IMR-90 (cell line): Measurements from ENCODE around the gene STOX1. TPM values are rescaled to one million over a fixed set of nuclear protein-coding genes. Genes with fewer than 3 reads are reported as not detected.

ENCODE experiments used
- ATAC-seq: fragments of 200-7000 bp; cut with Tn5 transposase; 2 replicates; pipeline ENCODE4 v1.9.1; 2020; ENCODE audit warnings: low read depth, mild to moderate bottlenecking, moderate library complexity
- BruUV-seq: library from RNA; stranded (reverse); fragments of 400-500 nt; replicated peaks from 2 replicates; lab custom pipeline; 2021; lab: Mats Ljungman, UMichigan
- CTCF ChIA-PET: fragments of 300-600 bp; formaldehyde crosslinking; extraction: SDS; loops from one replicate; lab custom pipeline; 2021; ENCODE audit warnings: antibody characterized with exemption; lab: Yijun Ruan, JAX
- POLR2A ChIA-PET: fragments of 300-600 bp; sonication (Branson Sonifier 250); formaldehyde crosslinking; loops from one replicate; lab custom pipeline; 2022; ENCODE audit warnings: antibody characterized with exemption; ENCODE audit not compliant: unreplicated experiment; lab: Charles Lee
- DNase-seq: peaks from one replicate; pipeline ENCODE4 v3.0.0; 2013
- H2AFZ ChIP-seq: replicated peaks from 2 replicates; pipeline ENCODE3; 2013; ENCODE audit warnings: low read length, mild to moderate bottlenecking; ENCODE audit not compliant: poor library complexity
- H2AK5ac ChIP-seq: 2 replicates; pipeline ENCODE4 v1.6.1; 2013; ENCODE audit warnings: low read depth, low read length, inconsistent platforms
- H2AK9ac ChIP-seq: replicated peaks from 2 replicates; pipeline ENCODE3; 2013; ENCODE audit warnings: mild to moderate bottlenecking, low read depth, low read length, moderate library complexity; ENCODE audit not compliant: poor library complexity
- H2BK120ac ChIP-seq: 2 replicates; pipeline ENCODE4 v1.6.1; 2013; ENCODE audit warnings: low read depth, low read length, inconsistent platforms
- H2BK15ac ChIP-seq: 3 replicates; pipeline ENCODE4 v1.6.1; 2013; ENCODE audit warnings: low read depth, low read length, inconsistent platforms
- H2BK20ac ChIP-seq: 2 replicates; pipeline ENCODE4 v1.6.1; 2013; ENCODE audit warnings: low read depth, mild to moderate bottlenecking, inconsistent platforms, low read length, moderate library complexity
- H2BK5ac ChIP-seq: 2 replicates; pipeline ENCODE4 v1.6.1; 2013; ENCODE audit warnings: mild to moderate bottlenecking, low read depth, low read length, inconsistent platforms; ENCODE audit not compliant: poor library complexity, severe bottlenecking
- H3K14ac ChIP-seq: replicated peaks from 2 replicates; pipeline ENCODE4 v1.6.1; 2013; ENCODE audit warnings: low read depth, low read length, inconsistent platforms
- H3K18ac ChIP-seq: 2 replicates; pipeline ENCODE4 v1.6.1; 2013; ENCODE audit warnings: low read depth, low read length, control low read depth
- H3K23ac ChIP-seq: 2 replicates; pipeline ENCODE4 v1.6.1; 2013; ENCODE audit warnings: low read depth, low read length, inconsistent platforms
- H3K27ac ChIP-seq: 2 replicates; pipeline ENCODE4 v1.5.1; 2013; ENCODE audit warnings: mild to moderate bottlenecking, control low read depth, low read length; ENCODE audit not compliant: insufficient read depth
- H3K27me3 ChIP-seq: 2 replicates; pipeline ENCODE4 v1.6.1; 2013; ENCODE audit warnings: low read length; ENCODE audit not compliant: control insufficient read depth, insufficient read depth
- H3K36me3 ChIP-seq: 2 replicates; pipeline ENCODE4 v1.6.1; 2013; ENCODE audit warnings: low read length, mixed read lengths; ENCODE audit not compliant: control insufficient read depth, insufficient read depth
- H3K4ac ChIP-seq: 2 replicates; pipeline ENCODE4 v1.6.1; 2013; ENCODE audit warnings: low read depth, low read length, inconsistent platforms
- H3K4me1 ChIP-seq: 2 replicates; pipeline ENCODE4 v1.6.1; 2013; ENCODE audit warnings: low read length, mixed read lengths; ENCODE audit not compliant: control insufficient read depth, insufficient read depth
- H3K4me2 ChIP-seq: 2 replicates; pipeline ENCODE4 v1.6.1; 2013; ENCODE audit warnings: low read depth, mild to moderate bottlenecking, control low read depth, low read length, moderate library complexity
- H3K4me3 ChIP-seq: 2 replicates; pipeline ENCODE4 v1.5.1; 2013; ENCODE audit warnings: low read depth, mild to moderate bottlenecking, control low read depth, low read length, moderate library complexity; ENCODE audit not compliant: insufficient read depth
- H3K56ac ChIP-seq: 2 replicates; pipeline ENCODE4 v1.6.1; 2013; ENCODE audit warnings: low read length, inconsistent platforms; ENCODE audit not compliant: insufficient read depth; ENCODE audit errors: extremely low read depth
- H3K79me1 ChIP-seq, 2 experiments: 2 replicates each; pipeline ENCODE4 v1.6.1; 2013; ENCODE audit warnings: low read length in 2 of 2, inconsistent platforms in 1 of 2, low read depth in 1 of 2
- H3K9ac ChIP-seq: 2 replicates; pipeline ENCODE4 v1.6.1; 2013; ENCODE audit warnings: low read depth, low read length, control low read depth
- H3K9me1 ChIP-seq: 2 replicates; pipeline ENCODE4 v1.6.1; 2013; ENCODE audit warnings: low read length, inconsistent platforms; ENCODE audit not compliant: insufficient read depth
- H3K9me3 ChIP-seq: 2 replicates; pipeline ENCODE4 v1.6.1; 2013; ENCODE audit warnings: low read length; ENCODE audit not compliant: control insufficient read depth, insufficient read depth
- H4K20me1 ChIP-seq: 2 replicates; pipeline ENCODE4 v1.6.1; 2013; ENCODE audit warnings: low read length, inconsistent platforms; ENCODE audit not compliant: insufficient read depth
- H4K5ac ChIP-seq: 2 replicates; pipeline ENCODE4 v1.6.1; 2013; ENCODE audit warnings: mild to moderate bottlenecking, low read depth, low read length, control low read depth
- H4K8ac ChIP-seq, 2 experiments: 2 replicates each; pipeline ENCODE4 v1.6.1; 2013; ENCODE audit warnings: low read depth in 2 of 2, low read length in 2 of 2, control low read depth in 1 of 2, inconsistent platforms in 1 of 2
- H4K91ac ChIP-seq: 2 replicates; pipeline ENCODE4 v1.6.1; 2013; ENCODE audit warnings: low read depth, low read length, inconsistent platforms; ENCODE audit not compliant: insufficient read depth
- BHLHE40 ChIP-seq: fragments of 150-350 bp; IDR thresholded peaks from 2 replicates; pipeline ENCODE4 v1.6.1; 2016; ENCODE audit warnings: mild to moderate bottlenecking, low read depth, low read length
- CEBPB ChIP-seq: IDR thresholded peaks from 2 replicates; pipeline ENCODE4 v1.6.1; 2012; ENCODE audit warnings: low read depth, low read length, improper control_type of control experiment
- CHD1 ChIP-seq: IDR thresholded peaks from 2 replicates; pipeline ENCODE4 v1.6.1; 2012; ENCODE audit warnings: low read depth, low read length, improper control_type of control experiment
- CTCF ChIP-seq: conservative IDR thresholded peaks from 2 replicates; pipeline ENCODE4 v1.5.1; 2012; ENCODE audit warnings: mild to moderate bottlenecking, low read depth, low read length, improper control_type of control experiment
- FOS ChIP-seq: fragments of 150-350 bp; IDR thresholded peaks from 2 replicates; pipeline ENCODE4 v1.6.1; 2016; ENCODE audit warnings: low read depth, low read length
- MAFK ChIP-seq: IDR thresholded peaks from 2 replicates; pipeline ENCODE4 v1.6.1; 2012; ENCODE audit warnings: low read depth, low read length, improper control_type of control experiment
- MAZ ChIP-seq: IDR thresholded peaks from 2 replicates; pipeline ENCODE4 v1.6.1; 2012; ENCODE audit warnings: low read depth, mild to moderate bottlenecking, low read length, improper control_type of control experiment, moderate library complexity, borderline replicate concordance
- MXI1 ChIP-seq: IDR thresholded peaks from 2 replicates; pipeline ENCODE4 v1.6.1; 2012; ENCODE audit warnings: low read depth, mild to moderate bottlenecking, low read length, moderate library complexity, borderline replicate concordance
- NFE2L2 ChIP-seq: fragments of 150-350 bp; IDR thresholded peaks from 2 replicates; pipeline ENCODE4 v1.6.1; 2016; ENCODE audit warnings: low read depth, mild to moderate bottlenecking, low read length
- POLR2A ChIP-seq: IDR thresholded peaks from 2 replicates; pipeline ENCODE4 v1.6.1; 2012; ENCODE audit warnings: mild to moderate bottlenecking, low read depth, low read length
- RCOR1 ChIP-seq: IDR thresholded peaks from 2 replicates; pipeline ENCODE4 v1.6.1; 2012; ENCODE audit warnings: mild to moderate bottlenecking, low read length, improper control_type of control experiment; ENCODE audit not compliant: insufficient replicate concordance
- RFX5 ChIP-seq: IDR thresholded peaks from 2 replicates; pipeline ENCODE4 v1.8.0; 2012; ENCODE audit warnings: low read depth, mild to moderate bottlenecking, low read length, moderate library complexity
- SMC3 ChIP-seq: fragments of 150-350 bp; IDR thresholded peaks from 2 replicates; pipeline ENCODE4 v1.6.1; 2016; ENCODE audit warnings: low read depth, mild to moderate bottlenecking, antibody characterized with exemption, low read length, moderate library complexity
- USF2 ChIP-seq: fragments of 150-350 bp; IDR thresholded peaks from 2 replicates; pipeline ENCODE4 v1.6.1; 2017; ENCODE audit warnings: mild to moderate bottlenecking, antibody characterized with exemption, low read length, low read depth
- WGBS, 2 experiments: methylation state at CpG; one replicate each; pipeline versions ENCODE4 v1.1.5 to v1.1.7; 2013; ENCODE audit warnings: missing lambda C conversion rate in 2 of 2; ENCODE audit not compliant: insufficient read length in 1 of 2; ENCODE audit errors: extremely low coverage in 2 of 2; 5-methylcytosine and 5-hydroxymethylcytosine counted together
- dilution Hi-C: fragments of 300-500 bp; cut with HindIII; formaldehyde crosslinking; loops from one replicate; pipeline ENCODE4 v1.14.3; 2018; ENCODE audit warnings: low sequenced_read_pairs; ENCODE audit not compliant: unreplicated experiment
- in situ Hi-C: fragments of 300-500 bp; cut with MboI; formaldehyde crosslinking; loops from 3 replicates; pipeline ENCODE4 v1.14.3; 2019; ENCODE audit warnings: low sequenced_read_pairs, inconsistent platforms, mixed read lengths
- intact Hi-C: fragments of 100-400 bp; cut with micrococcal nuclease; formaldehyde crosslinking; loops from 2 replicates; pipeline ENCODE4 v1.10.0; 2022
- polyA plus RNA-seq, 3 experiments: library from polyadenylated mRNA; depleted of rRNA; stranded (reverse); fragments of >200 nt; gene quantifications; 2 replicates each; pipeline ENCODE4 v1.2.3, GENCODE V29; 2012; ENCODE audit warnings: low replicate concordance in 1 of 3
- total RNA-seq: library from RNA; depleted of rRNA; stranded (reverse); fragments of >200 nt; gene quantifications from 2 replicates; pipeline ENCODE4 v1.2.3, GENCODE V29; 2012

The STOX1 gene
- total and polyA plus RNA-seq, 2 of the 4 experiments (the other 2 are of a cell fraction): 0.03 to 0.18 TPM

- ATAC-seq: no peak
Measured at GRCh38 chr10:68938117-68938516, 110.8 kb downstream of the STOX1 start.

More at GRCh38 chr10:68938117-68938516, 110.8 kb downstream of the STOX1 start:
- H2BK5ac ChIP-seq: no peak overlapping the region
- no peak overlapping the region for H2BK15ac ChIP-seq
- in situ Hi-C loops (no loop called here), intact Hi-C loops (no loop called here), dilution Hi-C loops (no loop called here)
- no peak overlapping the region for H2AFZ ChIP-seq
- H3K4me2 ChIP-seq: no peak overlapping the region
- H2BK20ac ChIP-seq: no peak overlapping the region
- no peak overlapping the region for H2AK5ac ChIP-seq
- no peaks in the 10 kb centered on the region for H3K27me3 ChIP-seq
- H3K4me3 ChIP-seq: no peak overlapping the region
- no peak overlapping the region for H4K5ac ChIP-seq
- WGBS, 2 experiments: no CpG with 5 or more reads among the region's 2 CpGs
- no peak overlapping the region for H2AK9ac ChIP-seq
- no peak overlapping the region for H3K4ac ChIP-seq
- no peaks in the 10 kb centered on the region for H3K4me1 ChIP-seq
- H3K27ac ChIP-seq: no peak overlapping the region
- no peak overlapping the region for H3K9ac ChIP-seq
- H3K14ac ChIP-seq: no peak overlapping the region
- H3K9me3 ChIP-seq: no peaks in the 10 kb centered on the region
- no peaks in the 10 kb centered on the region; the same call in 1 of the 2 replicates for H3K9me1 ChIP-seq
- peaks cover 18% of the 10 kb centered on the region for H3K36me3 ChIP-seq
- BruUV-seq: no TSS peak
- H4K91ac ChIP-seq: no peak overlapping the region
- peaks cover 0 to 14% of the 10 kb centered on the region in 2 experiments; a peak in 2 of 4 replicates for H3K79me1 ChIP-seq
- H2BK120ac ChIP-seq: no peak overlapping the region
- ChIA-PET POLR2A (no interaction called here), CTCF (no interaction called here)
- peak; percentile 5 for DNase-seq
- no peak overlapping the region for H3K23ac ChIP-seq
- TF ChIP-seq CTCF (no peak), NFE2L2 (no peak), USF2 (no peak), FOS (no peak), RFX5 (no peak), MAFK (no peak), CHD1 (no peak), RCOR1 (no peak), MXI1 (no peak), SMC3 (no peak), CEBPB (no peak), MAZ (no peak), BHLHE40 (no peak), POLR2A (no peak)
- H4K20me1 ChIP-seq: no peaks in the 10 kb centered on the region
- H4K8ac ChIP-seq: no peak overlapping the region
- no peak overlapping the region for H3K56ac ChIP-seq
- H3K18ac ChIP-seq: no peak overlapping the region
